Colon (tissue), 2 donors: ENCODE data around the gene GPD1L.

Experiments
- FAIRE-seq: peaks from 2 replicates; lab custom pipeline; 2012; peaks lifted over from hg19 to GRCh38; lab: Jason Lieb, UNC
- donor health status: control.
- donor health status: control.

Gene GPD1L

GRCh38 chr3:32137870-32138269 lies 31.4 kb downstream of the GPD1L start:
- FAIRE-seq, result no peak

- FAIRE-seq, result no peak
These were observed 32.2 kb downstream of the GPD1L start for GRCh38 chr3:32138545-32139104.

GRCh38 chr3:32140943-32141342 lies 34.5 kb downstream of the GPD1L start:
- no peak for FAIRE-seq

- FAIRE-seq, result no peak
These were observed 37.7 kb downstream of the GPD1L start for GRCh38 chr3:32143849-32144757.

GRCh38 chr3:32146746-32147211 lies 40.4 kb downstream of the GPD1L start:
- FAIRE-seq, result no peak

- no peak for FAIRE-seq
These were observed 41.1 kb downstream of the GPD1L start for GRCh38 chr3:32147509-32147908.

- no peak for FAIRE-seq
These were observed 41.5 kb downstream of the GPD1L start for GRCh38 chr3:32147933-32148332.

GRCh38 chr3:32148351-32148750 lies 41.9 kb downstream of the GPD1L start:
- FAIRE-seq, result no peak

- FAIRE-seq, result no peak
These were observed 47.2 kb downstream of the GPD1L start for GRCh38 chr3:32153414-32154204.

- FAIRE-seq, result no peak
These were observed 47.8 kb downstream of the GPD1L start for GRCh38 chr3:32154205-32154579.

- FAIRE-seq, result no peak
These were observed 48.7 kb downstream of the GPD1L start for GRCh38 chr3:32155117-32155516.

- no peak for FAIRE-seq
These were observed 51.3 kb downstream of the GPD1L start for GRCh38 chr3:32157600-32158264.

GRCh38 chr3:32160706-32161214 lies 54.3 kb downstream of the GPD1L start:
- FAIRE-seq, result no peak

- FAIRE-seq, result no peak
These were observed 59.0 kb downstream of the GPD1L start for GRCh38 chr3:32165442-32165841.

GRCh38 chr3:32166654-32167053 lies 60.2 kb downstream of the GPD1L start:
- no peak for FAIRE-seq

- FAIRE-seq, result no peak
These were observed 66.0 kb downstream of the GPD1L start for GRCh38 chr3:32172420-32172819.

- no peak for FAIRE-seq
These were observed 69.3 kb downstream of the GPD1L start for GRCh38 chr3:32175607-32176197.

GRCh38 chr3:32176989-32177701 lies 70.7 kb downstream of the GPD1L start:
- FAIRE-seq, result no peak

- no peak for FAIRE-seq
These were observed 71.3 kb downstream of the GPD1L start for GRCh38 chr3:32177702-32178198.

GRCh38 chr3:32180141-32180784 lies 73.8 kb downstream of the GPD1L start:
- no peak for FAIRE-seq
